CD4-positive, alpha-beta T cell (primary cell): ENCODE results near the gene INO80E. TPM values are rescaled to one million over a fixed set of nuclear protein-coding genes. Genes with fewer than 3 reads are reported as not detected.

Experiments
- ATAC-seq: fragments of 200-7000 bp; cut with Tn5 transposase; one replicate; pipeline ENCODE4 v1.10.0; 2022; ENCODE audit warnings: mild to moderate bottlenecking; ENCODE audit not compliant: poor library complexity
- CTCF ChIA-PET: fragments of 350-600 bp; sonication (Branson Sonifier 250); formaldehyde crosslinking; loops from one replicate; lab custom pipeline; 2021; ENCODE audit warnings: antibody characterized with exemption, inconsistent platforms; lab: Charles Lee
- POLR2A ChIA-PET: fragments of 350-600 bp; sonication (Branson Sonifier 250); formaldehyde crosslinking; loops from one replicate; lab custom pipeline; 2021; ENCODE audit warnings: antibody characterized with exemption, inconsistent platforms; lab: Charles Lee
- DNase-seq, 14 experiments: peaks; one replicate each; pipeline ENCODE4 v3.0.0-alpha.2; 2013 to 2020; ENCODE audit warnings: mixed read lengths in 2 of 14
- H3K27ac ChIP-seq, 2 donors: one replicate each; pipeline versions ENCODE4 v1.5.1 to v1.7.0; 2013; ENCODE audit warnings: low read length in 2 of 2, low read depth in 1 of 2, mild to moderate bottlenecking in 1 of 2
- H3K27me3 ChIP-seq, 2 experiments: 1 replicate in 1 of 2; 2 replicates in 1 of 2; pipeline versions ENCODE4 v1.6.1 to v1.7.0; 2013; ENCODE audit warnings: low read length in 2 of 2, control low read depth in 1 of 2, mild to moderate bottlenecking in 1 of 2, moderate library complexity in 1 of 2; ENCODE audit not compliant: insufficient read depth in 2 of 2, control insufficient read depth in 1 of 2
- H3K36me3 ChIP-seq: one replicate; pipeline ENCODE4 v1.6.1; 2013; ENCODE audit warnings: low read length, control low read depth; ENCODE audit not compliant: insufficient read depth
- H3K4me1 ChIP-seq: one replicate; pipeline ENCODE4 v1.6.1; 2013; ENCODE audit warnings: low read length, control low read depth; ENCODE audit not compliant: insufficient read depth
- H3K4me3 ChIP-seq: one replicate; pipeline ENCODE4 v1.5.1; 2013; ENCODE audit warnings: mild to moderate bottlenecking, low read length, moderate library complexity
- H3K9me3 ChIP-seq, 2 experiments: 1 replicate in 1 of 2; 2 replicates in 1 of 2; pipeline versions ENCODE4 v1.6.1 to v1.7.0; 2013; ENCODE audit warnings: low read length in 2 of 2, mild to moderate bottlenecking in 2 of 2, control low read depth in 1 of 2, moderate library complexity in 1 of 2; ENCODE audit not compliant: control insufficient read depth in 1 of 2, insufficient read depth in 1 of 2
- H3K27ac Mint-ChIP-seq: one replicate; pipeline ENCODE4 v1.8.0; 2020; ENCODE audit warnings: mixed read lengths
- H3K27me3 Mint-ChIP-seq: one replicate; pipeline ENCODE4 v1.8.0; 2021; ENCODE audit warnings: mixed read lengths
- H3K36me3 Mint-ChIP-seq: one replicate; pipeline ENCODE4 v1.8.0; 2021; ENCODE audit warnings: low read depth, mixed read lengths
- H3K4me1 Mint-ChIP-seq: one replicate; pipeline ENCODE4 v1.8.0; 2021; ENCODE audit warnings: low read depth, mixed read lengths
- H3K4me3 Mint-ChIP-seq: one replicate; pipeline ENCODE4 v1.8.0; 2020; ENCODE audit warnings: mild to moderate bottlenecking, mixed read lengths
- H3K9me3 Mint-ChIP-seq: one replicate; pipeline ENCODE4 v1.8.0; 2020; ENCODE audit warnings: mixed read lengths
- CTCF ChIP-seq: fragments of 200-600 bp; IDR thresholded peaks from one replicate; pipeline ENCODE4 v1.8.0; 2022; ENCODE audit warnings: antibody characterized with exemption, mild to moderate bottlenecking
- intact Hi-C, 2 experiments: fragments of 100-400 bp; cut with DNase I in 1 of 2; cut with micrococcal nuclease in 1 of 2; formaldehyde crosslinking; loops; one replicate each; pipeline versions ENCODE4 v1.15.1 to v1.9.0; 2023 to 2025; cut with DNase I, micrococcal nuclease
- total RNA-seq, 174 experiments: library from RNA in 2 of 174; stranded (reverse) in 2 of 174; gene quantifications; one replicate each; pipeline ENCODE4 v1.2.3 and lab custom pipeline; 2021 to 2026

Gene INO80E
- total RNA-seq, 2 experiments from 2014 or later, result 54.6 to 57.6 TPM

GRCh38 chr16:30028438-30029076 lies 32.5 kb downstream of the INO80E start:
- H3K27me3 ChIP-seq, result peaks cover 42 to 49% of the 10 kb centered on the region in 2 experiments
- H3K27me3 Mint-ChIP-seq, result peaks cover 53% of the 10 kb centered on the region

GRCh38 chr16:30030011-30030685 lies 34.1 kb downstream of the INO80E start:
- CTCF ChIA-PET, result no interaction called here
- Mint-ChIP-seq H3K27ac (no peak overlapping the region), H3K27me3 (peaks cover 59% of the 10 kb centered on the region), H3K36me3 (no peaks in the 10 kb centered on the region), H3K4me1 (peaks cover 14% of the 10 kb centered on the region), H3K4me3 (no peak overlapping the region), H3K9me3 (no peaks in the 10 kb centered on the region)
- Histone ChIP-seq H3K36me3 (no peaks in the 10 kb centered on the region), H3K9me3 (peaks cover 0 to 17% of the 10 kb centered on the region in 2 experiments), H3K4me3 (no peak overlapping the region), H3K27me3 (peaks cover 42 to 51% of the 10 kb centered on the region in 2 experiments), H3K4me1 (peaks cover 28% of the 10 kb centered on the region), H3K27ac (no peak overlapping the region)
- ATAC-seq, result no peak
- DNase-seq, result no peak
- intact Hi-C loops, result no loop called here
- TF ChIP-seq CTCF, result no peak
- POLR2A ChIA-PET, result no interaction called here

More at GRCh38 chr16:30028438-30029076, 32.5 kb downstream of the INO80E start:
- Mint-ChIP-seq H3K9me3 (no peaks in the 10 kb centered on the region), H3K4me3 (no peak overlapping the region), H3K36me3 (no peaks in the 10 kb centered on the region), H3K4me1 (peaks cover 14% of the 10 kb centered on the region), H3K27ac (no peak overlapping the region)
- Histone ChIP-seq H3K36me3 (no peaks in the 10 kb centered on the region), H3K27ac (no peak overlapping the region), H3K4me1 (peaks cover 28% of the 10 kb centered on the region), H3K9me3 (peaks cover 0 to 17% of the 10 kb centered on the region in 2 experiments), H3K4me3 (no peak overlapping the region)
- intact Hi-C loops, result no loop called here
- ChIA-PET CTCF (no interaction called here), POLR2A (no interaction called here)
- DNase-seq (peak in 3 of 14 experiments; percentile 19 to 55 (median 54)), ATAC-seq (no peak)
- no peak for TF ChIP-seq CTCF

GRCh38 chr16:30030841-30031413 lies 34.9 kb downstream of the INO80E start, which contains the start of gene TLCD3B:
TSS of gene TLCD3B (minus strand) at chr16:30031271. CDS start at chr16:30030527, 744 bp downstream.
- intact Hi-C loops, result no loop called here
- POLR2A ChIA-PET, result interaction anchor here (0.8 kb wide), 1 partner anchor 69 kb away, joined by 3 read pairs; the partner anchor contains the start of gene TMEM219
- peaks cover 59% of the 10 kb centered on the region for H3K27me3 Mint-ChIP-seq
- Histone ChIP-seq H3K9me3 (peaks cover 0 to 17% of the 10 kb centered on the region in 2 experiments), H3K27me3 (peaks cover 42 to 51% of the 10 kb centered on the region in 2 experiments), H3K27ac (no peak within 1 kb of the TSS), H3K4me3 (no peak within 1 kb of the TSS), H3K36me3 (no peaks in the 10 kb centered on the region), H3K4me1 (peaks cover 28% of the 10 kb centered on the region)
- DNase-seq (peak in 1 of 14 experiments; percentile 44), ATAC-seq (peak; percentile 32)
- no peaks in the 10 kb centered on the region for H3K9me3 Mint-ChIP-seq
- peak within 1 kb of the TSS; percentile 39 for H3K4me3 Mint-ChIP-seq
- CTCF ChIA-PET, result interaction anchor here (0.7 to 0.9 kb wide), 2 partner anchors 24 to 108 kb away, joined by 4 to 5 read pairs; no protein-coding TSS in a partner anchor
- H3K36me3 Mint-ChIP-seq, result no peaks in the 10 kb centered on the region
- TF ChIP-seq CTCF, result no peak
- peaks cover 14% of the 10 kb centered on the region for H3K4me1 Mint-ChIP-seq
- H3K27ac Mint-ChIP-seq, result no peak within 1 kb of the TSS
